ENCODE measurements around the gene TCF23.
"Not testable (repeated sequence)": the region's sequence is repeated elsewhere in the genome, so short reads cannot be mapped to it uniquely, and the experiment has no call there.

Gene TCF23

GRCh38 chr2:27154488-27154887 lies 5.7 kb downstream of the TCF23 start:
- no peak for DNase-seq (ENCODE audit: low spot score)

- no peak for DNase-seq (ENCODE audit: low spot score)
Observed at GRCh38 chr2:27155069-27155520, 6.3 kb downstream of the TCF23 start.

- DNase-seq (ENCODE audit: low spot score): no peak
Observed at GRCh38 chr2:27158468-27158867, 9.7 kb downstream of the TCF23 start.

GRCh38 chr2:27159271-27159670 lies 10.5 kb downstream of the TCF23 start:
- no peak for DNase-seq (ENCODE audit: low spot score)

GRCh38 chr2:27160191-27160590 lies 11.4 kb downstream of the TCF23 start:
- DNase-seq (ENCODE audit: low spot score): no peak

GRCh38 chr2:27162151-27163121 lies 13.6 kb downstream of the TCF23 start:
- no peak for DNase-seq (ENCODE audit: low spot score)

GRCh38 chr2:27164960-27165763 lies 16.4 kb downstream of the TCF23 start:
- DNase-seq (ENCODE audit: low spot score): no peak

- DNase-seq (ENCODE audit: low spot score): no peak
Observed at GRCh38 chr2:27170581-27171337, 22.0 kb downstream of the TCF23 start.

GRCh38 chr2:27171351-27171848 lies 22.6 kb downstream of the TCF23 start:
- DNase-seq (ENCODE audit: low spot score): no peak

GRCh38 chr2:27174638-27175037 lies 25.8 kb downstream of the TCF23 start:
- no peak for DNase-seq (ENCODE audit: low spot score)

- DNase-seq (ENCODE audit: low spot score): no peak
Observed at GRCh38 chr2:27175330-27175729, 26.5 kb downstream of the TCF23 start.

GRCh38 chr2:27175781-27176180 lies 27.0 kb downstream of the TCF23 start:
- not testable (repeated sequence) for DNase-seq (ENCODE audit: low spot score)

- DNase-seq (ENCODE audit: low spot score): no peak
Observed at GRCh38 chr2:27177441-27178351, 28.9 kb downstream of the TCF23 start.

GRCh38 chr2:27178469-27178868 lies 29.7 kb downstream of the TCF23 start:
- DNase-seq (ENCODE audit: low spot score): no peak

GRCh38 chr2:27179344-27180000 lies 30.7 kb downstream of the TCF23 start:
- DNase-seq (ENCODE audit: low spot score): no peak

- no peak for DNase-seq (ENCODE audit: low spot score)
Observed at GRCh38 chr2:27182346-27182745, 33.5 kb downstream of the TCF23 start.

GRCh38 chr2:27184115-27184514 lies 35.3 kb downstream of the TCF23 start:
- DNase-seq (ENCODE audit: low spot score): no peak

GRCh38 chr2:27185331-27186026 lies 36.7 kb downstream of the TCF23 start:
- DNase-seq (ENCODE audit: low spot score): no peak

GRCh38 chr2:27186613-27187345 lies 38.0 kb downstream of the TCF23 start:
- DNase-seq (ENCODE audit: low spot score): no peak

Data from globus pallidus (tissue), 1 donor.